Activated T-helper 1 cell treated with anti-CD3 and anti-CD28 coated beads, Interleukin-2, amount 50 U/mL, for 16 hours (primary cell): ENCODE measurements around the gene CAMK4.
"Not testable (repeated sequence)": the region's sequence is repeated elsewhere in the genome, so short reads cannot be mapped to it uniquely, and the experiment has no call there.

Experiments
- DNase-seq, 2 donors: peaks; one replicate each; pipeline ENCODE4 v3.0.0-alpha.2; 2020; ENCODE audit warnings: low read depth in 1 of 2, low spot score in 1 of 2

Gene CAMK4

DNA sequence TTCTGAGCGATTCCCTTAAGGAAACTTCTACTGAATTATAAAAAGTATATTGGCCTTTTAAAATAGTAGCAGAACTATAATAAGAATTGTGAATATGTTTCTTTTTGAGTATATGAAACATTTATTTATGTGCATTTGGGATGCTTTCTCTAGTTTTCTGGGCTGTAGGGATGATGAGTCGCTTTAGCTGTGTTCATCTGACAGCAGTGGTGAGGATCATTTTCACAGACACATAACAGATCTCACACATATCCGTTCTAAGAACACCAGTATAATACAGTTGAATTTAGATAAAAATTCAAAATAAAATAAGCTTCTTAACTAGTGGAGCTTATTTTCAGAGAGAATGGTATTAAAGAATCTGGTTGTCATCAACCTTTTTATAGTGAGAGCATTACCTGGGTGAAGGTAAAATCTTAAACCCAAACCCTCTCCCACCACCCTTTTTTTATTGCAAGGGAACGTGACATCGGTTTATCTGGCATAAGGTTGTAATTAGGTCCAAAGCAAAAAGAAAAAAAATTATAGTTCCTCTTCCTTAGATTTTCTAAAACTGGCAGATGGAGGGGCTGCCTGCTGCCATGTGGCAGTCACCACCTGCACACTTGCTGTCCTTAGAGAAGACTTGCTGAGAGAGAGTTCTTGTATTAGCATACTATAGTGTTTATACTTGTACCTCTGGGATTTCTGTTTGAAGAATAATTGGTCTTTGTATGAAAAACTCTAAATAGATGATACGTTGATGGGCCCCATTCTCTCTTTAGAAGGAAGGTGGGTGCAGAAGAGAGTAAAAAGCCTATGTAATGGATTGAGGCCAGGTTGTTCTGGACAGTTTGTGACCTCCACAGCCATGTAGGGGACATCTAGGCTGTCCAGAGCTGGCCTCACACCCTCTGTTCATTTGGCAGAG, 86.8 kb downstream of the CAMK4 start:
- DNase-seq = no peak

GRCh38 chr5:111311666-111312065, 87.5 kb downstream of the CAMK4 start:
- no peak for DNase-seq

DNA sequence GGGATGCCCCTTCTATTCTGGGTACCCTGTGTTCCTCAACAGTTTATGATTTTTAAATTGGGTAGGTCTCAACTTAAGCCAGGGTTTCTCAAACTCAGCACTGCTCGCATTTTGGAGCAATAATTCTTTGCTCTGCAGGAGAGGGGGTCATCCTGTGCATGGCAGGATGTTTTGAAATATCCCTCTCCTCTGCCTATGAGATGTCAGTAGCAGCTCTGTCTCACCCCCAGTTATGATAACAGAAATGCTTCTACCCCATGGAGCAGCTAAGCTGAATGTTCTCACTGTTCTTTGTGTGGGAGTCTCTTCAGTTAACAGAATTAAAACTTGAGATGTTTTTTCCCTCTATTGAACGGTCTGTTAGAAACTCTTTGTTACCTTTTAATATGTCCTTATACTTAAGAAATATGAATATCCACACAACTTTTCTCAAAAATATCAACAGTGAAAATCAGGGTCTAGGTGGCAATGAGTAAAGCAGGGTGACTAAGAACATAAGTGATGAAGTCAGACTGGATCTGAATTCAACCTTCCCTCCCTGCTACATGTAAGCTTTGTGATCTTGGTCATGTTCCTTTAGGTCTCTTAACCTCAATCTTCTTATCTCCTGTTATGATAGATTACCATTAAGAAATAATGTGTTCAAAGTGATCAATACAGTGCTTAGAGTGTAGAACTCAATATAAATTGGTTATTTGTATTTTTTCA, 89.0 kb downstream of the CAMK4 start:
- DNase-seq = no peak

DNA sequence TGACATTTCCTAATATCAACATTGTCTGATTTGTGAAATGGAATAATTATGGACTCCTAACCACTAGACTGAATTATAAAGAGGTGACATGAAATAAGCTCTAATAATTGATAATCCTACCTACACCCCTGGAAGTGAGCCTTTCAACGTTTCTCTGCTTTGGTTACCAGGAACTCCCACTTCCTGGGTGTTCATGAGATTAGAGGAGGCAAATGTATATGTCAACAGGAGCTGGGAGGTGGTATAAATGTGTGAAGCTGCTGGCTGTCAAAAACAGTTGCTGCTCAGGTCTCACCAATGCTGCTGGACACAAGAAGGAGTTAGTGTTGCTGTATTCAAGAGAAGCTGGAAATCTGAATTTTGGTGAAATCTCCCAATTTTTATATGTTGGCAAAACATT, 96.8 kb downstream of the CAMK4 start:
- no peak for DNase-seq

DNA sequence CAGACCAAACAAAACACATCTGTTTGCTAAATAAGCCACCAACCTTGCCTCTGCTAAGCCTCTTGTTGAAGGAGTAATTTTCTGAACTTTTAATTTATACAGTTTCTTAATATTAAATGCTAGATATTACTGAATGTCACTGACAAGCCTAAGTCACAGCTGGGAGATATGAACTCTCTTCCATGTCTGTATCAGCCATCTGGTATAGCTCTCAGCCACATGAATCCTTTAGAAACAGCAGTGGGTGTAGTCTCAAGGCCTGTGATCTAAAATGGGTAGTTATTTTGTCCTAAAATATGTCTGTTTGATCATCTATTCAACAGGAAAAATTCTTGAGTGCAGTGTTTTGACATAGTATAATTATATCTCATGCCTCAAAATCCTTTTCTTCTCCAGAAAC, 97.2 kb downstream of the CAMK4 start:
- no peak for DNase-seq

DNA sequence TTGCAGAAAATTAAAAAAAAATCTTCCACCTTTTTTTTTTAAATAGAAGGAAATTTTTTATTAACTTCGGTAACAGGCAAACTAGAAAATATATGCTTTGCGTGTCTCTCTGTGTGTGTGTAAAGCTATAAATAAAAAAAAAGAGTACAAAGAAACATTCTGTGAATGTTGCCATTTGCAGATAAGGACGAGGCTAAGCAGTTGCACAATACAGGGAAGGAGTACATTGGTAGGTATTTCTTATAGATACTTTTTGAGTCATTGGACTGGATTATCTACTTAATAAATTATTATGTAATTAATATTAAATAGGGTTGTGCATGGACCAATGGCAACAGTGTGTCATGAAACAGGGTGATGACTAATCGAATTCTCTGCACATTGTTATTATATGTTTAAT, 102.4 kb downstream of the CAMK4 start:
- DNase-seq = no peak

GRCh38 chr5:111337133-111337532, 112.9 kb downstream of the CAMK4 start:
- DNase-seq = no peak

DNA sequence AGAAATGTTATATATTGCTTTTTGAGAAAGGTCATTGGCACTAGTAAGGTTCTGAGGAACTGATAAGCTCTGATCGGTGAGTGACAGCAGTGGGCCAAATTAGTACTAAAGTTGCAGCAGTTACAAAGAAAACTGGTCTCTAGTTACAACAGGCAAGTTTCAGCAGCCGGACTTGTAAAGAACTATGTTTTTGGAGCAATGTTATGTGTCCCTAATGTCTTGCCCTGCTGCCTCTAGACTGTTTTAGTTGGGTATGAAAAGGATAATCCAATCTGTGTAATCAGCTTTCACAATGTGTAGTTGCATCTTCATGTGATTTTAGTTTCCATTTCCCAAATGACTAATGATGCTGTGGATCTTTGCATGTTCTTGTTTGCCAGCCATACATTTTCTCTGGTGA, 113.5 kb downstream of the CAMK4 start:
- DNase-seq = no peak

GRCh38 chr5:111345731-111346130, 121.5 kb downstream of the CAMK4 start:
- no peak for DNase-seq

- no peak for DNase-seq
These were observed 122.8 kb downstream of the CAMK4 start for GRCh38 chr5:111347021-111347420.

GRCh38 chr5:111348661-111349329, 124.6 kb downstream of the CAMK4 start:
- no peak for DNase-seq

DNA sequence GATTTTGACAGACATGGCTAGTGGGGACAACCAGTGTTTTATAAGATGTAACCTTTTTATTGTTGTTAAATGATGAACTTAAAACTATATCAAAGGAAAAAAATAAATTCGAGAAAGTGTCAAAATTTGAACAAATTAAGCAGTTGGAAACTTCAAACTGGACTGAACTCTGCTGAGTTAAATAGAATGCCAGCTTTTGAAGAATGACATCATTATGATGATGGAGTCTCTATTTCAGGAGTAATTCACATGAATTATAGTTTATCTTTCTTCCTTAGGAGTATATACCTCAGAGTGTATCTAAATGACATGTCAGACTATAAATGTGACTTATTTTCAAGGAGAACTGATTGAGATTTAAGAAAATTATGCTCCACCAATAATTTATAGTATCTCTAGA, 125.2 kb downstream of the CAMK4 start:
- DNase-seq = no peak

DNA sequence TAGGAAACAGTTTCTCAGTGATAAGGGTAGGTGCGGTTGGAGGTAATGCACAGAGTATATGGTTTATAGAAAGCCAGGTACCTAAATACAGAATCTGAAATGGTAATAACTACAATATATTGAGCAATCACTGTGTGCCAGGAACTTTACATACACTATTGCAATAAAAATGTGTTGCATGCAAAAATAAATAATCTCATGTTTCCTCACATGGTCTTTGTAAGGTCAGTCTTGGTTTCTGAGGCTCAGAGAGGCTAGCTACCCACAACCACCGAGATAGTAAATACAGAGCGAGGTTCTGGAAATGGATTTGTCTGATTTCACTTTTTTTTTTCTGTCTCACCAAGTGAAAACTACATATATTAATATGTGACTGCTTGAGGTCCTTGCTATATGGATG, 128.9 kb downstream of the CAMK4 start:
- no peak for DNase-seq

GRCh38 chr5:111358726-111359125, 134.5 kb downstream of the CAMK4 start:
- not testable (repeated sequence) for DNase-seq

DNA sequence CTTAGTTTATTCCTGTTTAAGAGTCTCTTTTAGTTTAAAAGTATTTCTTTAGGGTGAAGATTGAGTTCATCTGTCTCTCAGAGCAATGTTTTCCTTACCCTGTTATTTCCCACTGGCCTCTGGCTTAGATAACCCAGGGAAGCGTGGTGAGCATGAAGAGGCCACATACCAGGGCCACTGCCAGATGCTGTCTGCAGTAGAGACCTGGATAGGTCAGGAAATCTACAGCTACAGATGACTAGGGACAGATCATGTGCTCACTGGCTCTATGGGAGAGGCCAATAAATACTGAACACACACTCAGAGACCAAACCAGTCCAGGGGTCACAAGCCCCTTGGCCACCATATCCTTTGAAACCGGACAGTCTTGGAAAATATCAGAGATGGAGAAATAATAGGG, 136.0 kb downstream of the CAMK4 start:
- DNase-seq = no peak

DNA sequence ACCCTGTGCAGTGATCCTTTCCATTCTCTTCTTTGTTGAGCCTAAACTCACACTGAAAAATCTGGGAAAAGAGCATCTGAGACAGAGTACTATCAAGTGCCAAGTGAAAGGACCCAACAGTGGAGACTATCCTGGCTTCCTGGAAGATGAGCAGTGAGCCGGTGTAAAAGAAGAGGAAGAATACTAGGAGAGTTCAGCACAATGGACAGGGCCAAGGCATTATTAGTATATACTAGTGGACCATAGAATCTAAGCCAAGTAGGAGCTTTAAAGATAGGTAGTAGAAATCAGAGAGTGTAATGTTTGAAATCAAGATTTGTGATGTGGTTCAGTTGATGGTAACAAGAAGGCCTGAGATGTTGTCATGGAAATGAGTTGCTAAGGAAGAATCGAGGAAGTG, 140.8 kb downstream of the CAMK4 start:
- no peak for DNase-seq

DNA sequence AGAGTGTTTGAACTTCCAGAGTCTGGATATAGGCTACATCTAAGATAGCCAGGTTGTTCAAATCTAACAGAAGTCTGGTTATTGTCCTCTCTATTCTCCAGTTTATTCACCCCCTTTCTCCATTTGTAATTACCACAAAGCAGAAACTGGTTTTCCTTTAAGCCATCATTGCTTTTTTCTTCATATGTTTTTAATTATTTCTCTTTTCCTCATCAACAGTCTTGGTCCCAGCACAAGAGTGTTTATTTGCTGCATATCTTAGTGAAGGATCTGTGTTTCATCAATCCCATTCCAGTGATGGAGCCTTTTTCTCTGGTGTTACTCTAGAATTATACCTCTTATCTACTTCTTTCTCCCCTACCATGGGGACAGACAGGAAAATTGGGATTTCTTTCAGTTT, 142.2 kb downstream of the CAMK4 start:
- no peak for DNase-seq

GRCh38 chr5:111367115-111367514, 142.9 kb downstream of the CAMK4 start:
- no peak for DNase-seq

- DNase-seq = no peak
These were observed 148.6 kb downstream of the CAMK4 start for GRCh38 chr5:111372799-111373198.

DNA sequence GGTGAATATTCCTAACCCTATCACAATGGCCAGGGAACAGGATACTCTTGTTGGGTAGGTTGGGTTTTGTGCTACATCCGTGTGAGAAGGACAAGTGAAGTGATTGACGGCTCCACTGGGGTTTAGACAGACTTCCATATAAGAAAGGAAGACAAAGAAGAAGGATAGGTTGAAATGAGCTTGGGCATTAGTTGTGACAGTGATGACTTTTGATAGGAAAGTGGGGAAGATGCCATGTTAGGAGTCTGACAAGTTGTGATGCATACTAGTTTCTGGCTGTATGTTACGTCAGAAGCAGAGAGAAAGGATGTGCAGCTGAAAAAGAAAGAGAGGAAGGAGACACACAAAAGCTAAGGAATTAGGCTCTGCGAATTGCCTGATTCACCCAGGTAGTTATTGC, 150.2 kb downstream of the CAMK4 start:
- DNase-seq = no peak

- DNase-seq = no peak
These were observed 151.5 kb downstream of the CAMK4 start for GRCh38 chr5:111375645-111376044.

GRCh38 chr5:111377306-111377705, 153.1 kb downstream of the CAMK4 start:
- DNase-seq = no peak
